ENCODE results near the gene GRID2. TPM values are rescaled to one million over a fixed set of nuclear protein-coding genes. Genes with fewer than 3 reads are reported as not detected.

Gene GRID2
- polyA plus RNA-seq, 1 donor: 0.57 TPM

DNA sequence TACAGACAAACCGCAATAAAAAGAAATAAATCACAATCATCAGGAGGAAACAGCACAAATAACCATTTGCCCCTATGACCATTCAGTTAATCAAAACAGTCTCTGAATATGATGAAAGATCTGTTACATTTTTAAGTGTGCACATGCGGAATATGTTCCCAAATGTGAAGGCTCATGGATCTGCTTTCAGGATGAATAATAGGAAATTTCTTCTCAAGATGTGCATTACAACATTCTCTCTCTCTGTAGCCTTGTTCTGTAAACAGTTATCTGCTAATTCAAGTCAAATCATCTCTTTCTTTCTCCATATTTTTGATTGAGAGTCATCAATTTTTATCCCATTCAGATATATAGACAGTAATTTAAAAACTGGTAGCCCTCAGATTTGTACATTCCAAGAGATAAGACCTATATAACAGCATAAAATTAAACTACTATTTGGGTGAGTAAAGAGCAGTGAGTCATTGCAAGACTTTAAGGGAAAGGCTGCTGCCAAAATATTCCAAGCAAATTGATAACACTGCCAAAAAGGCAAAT, 1090.8 kb downstream of the GRID2 start:
- H3K4me3 ChIP-seq (ENCODE audit: low read length): no peak overlapping the region
- no peak for DNase-seq
- no peaks in the 10 kb centered on the region for H3K4me1 ChIP-seq (ENCODE audit: control insufficient read depth, insufficient read depth, low read length)
- WGBS (ENCODE audit: insufficient coverage, low lambda C conversion rate): no CpG with 5 or more reads among the region's 2 CpGs
- H3K27ac ChIP-seq (ENCODE audit: low read length): no peak overlapping the region
- H3K27me3 ChIP-seq (ENCODE audit: control insufficient read depth, insufficient read depth, low read length): no peaks in the 10 kb centered on the region
- H3K9me3 ChIP-seq (ENCODE audit: control insufficient read depth, low read depth, low read length): no peaks in the 10 kb centered on the region
- H3K36me3 ChIP-seq (ENCODE audit: control insufficient read depth, insufficient read depth, low read length): no peaks in the 10 kb centered on the region

DNA sequence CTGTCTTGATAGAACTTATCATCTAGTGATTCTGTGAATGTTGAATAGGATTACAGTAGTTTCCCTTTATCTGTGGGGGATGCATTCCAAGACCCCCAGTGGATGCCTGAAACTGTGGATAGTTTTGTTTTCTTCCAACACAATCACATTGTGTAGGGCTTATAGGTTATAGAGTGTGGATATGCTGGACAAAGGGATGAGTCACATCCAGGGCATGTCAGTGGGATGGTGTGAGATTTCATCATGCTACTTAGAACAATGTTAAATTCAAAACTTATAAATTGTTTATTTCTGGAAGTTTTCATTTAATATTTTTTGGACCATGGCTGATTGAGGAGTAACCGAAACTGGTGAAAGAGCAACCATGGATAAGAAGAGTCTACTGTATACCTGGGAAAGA, 1092.5 kb downstream of the GRID2 start:
- no peak for DNase-seq
- no peaks in the 10 kb centered on the region for H3K4me1 ChIP-seq (ENCODE audit: control insufficient read depth, insufficient read depth, low read length)
- H3K9me3 ChIP-seq (ENCODE audit: control insufficient read depth, low read depth, low read length): no peaks in the 10 kb centered on the region
- H3K4me3 ChIP-seq (ENCODE audit: low read length): no peak overlapping the region
- no peaks in the 10 kb centered on the region for H3K27me3 ChIP-seq (ENCODE audit: control insufficient read depth, insufficient read depth, low read length)
- no peak overlapping the region for H3K27ac ChIP-seq (ENCODE audit: low read length)
- 100% methylated on average over 1 of the region's 1 CpG for WGBS (ENCODE audit: insufficient coverage, low lambda C conversion rate)
- H3K36me3 ChIP-seq (ENCODE audit: control insufficient read depth, insufficient read depth, low read length): no peaks in the 10 kb centered on the region

DNA sequence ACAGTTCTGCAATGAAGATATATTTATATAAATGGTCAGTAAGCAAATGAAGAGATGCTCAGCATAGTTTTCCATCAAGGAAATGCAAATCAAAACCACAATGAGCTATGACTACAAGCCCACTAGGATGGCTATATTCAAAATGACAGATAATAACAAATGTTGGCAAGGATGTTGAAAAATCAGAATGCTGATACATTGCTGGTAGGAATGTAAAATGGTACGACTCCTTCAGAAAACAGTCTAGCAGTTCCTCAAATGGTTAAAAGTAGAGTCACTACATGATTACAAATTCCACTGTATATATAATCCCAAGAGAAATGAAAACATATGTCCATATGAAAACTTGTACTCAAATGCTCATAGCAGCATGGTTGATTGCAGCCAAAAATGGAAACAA, 1099.8 kb downstream of the GRID2 start:
- DNase-seq: no peak

DNA sequence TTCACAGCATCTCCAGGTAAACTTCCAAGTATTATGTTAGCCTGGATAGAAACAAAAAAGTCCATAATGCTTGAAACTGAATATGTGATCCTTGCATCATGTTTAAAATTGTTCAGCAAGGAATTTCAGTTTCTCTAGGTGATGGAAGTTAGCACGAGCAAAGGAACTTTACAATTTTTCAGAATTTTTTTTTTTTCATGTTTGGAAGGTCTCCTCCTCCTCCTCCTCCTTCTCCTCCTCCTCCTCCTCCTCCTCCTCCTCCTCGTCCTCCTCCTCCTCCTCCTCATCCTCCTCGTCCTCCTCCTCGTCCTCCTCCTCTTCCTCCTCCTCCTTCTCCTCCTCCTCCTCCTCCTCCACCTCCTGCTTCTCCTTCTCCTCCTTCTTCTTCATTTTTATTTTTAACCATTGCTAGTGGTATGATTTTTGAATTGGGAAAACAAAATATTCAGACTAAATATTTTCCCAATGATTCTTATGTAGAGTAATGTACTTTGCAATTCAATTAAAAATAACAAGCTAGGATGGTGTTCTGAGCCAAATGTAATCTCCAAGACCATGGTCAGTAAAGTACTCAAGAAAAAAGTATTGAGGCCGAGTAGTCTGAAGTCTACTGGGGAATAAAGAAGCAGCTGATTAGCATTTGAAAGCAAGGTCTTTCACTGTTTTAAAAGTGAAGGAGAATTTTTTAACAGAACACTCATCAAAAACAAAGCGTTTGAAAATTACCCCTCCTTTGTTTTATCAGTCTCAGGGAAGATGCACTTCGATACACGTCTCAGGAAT, 1103.9 kb downstream of the GRID2 start:
- 77% methylated on average over 2 of the region's 8 CpGs for WGBS (ENCODE audit: insufficient coverage, low lambda C conversion rate)
- H3K27ac ChIP-seq (ENCODE audit: low read length): no peak overlapping the region
- no peaks in the 10 kb centered on the region for H3K36me3 ChIP-seq (ENCODE audit: control insufficient read depth, insufficient read depth, low read length)

More for the DNA sequence above, 1099.8 kb downstream of the GRID2 start:
- Histone ChIP-seq H3K27me3 (ENCODE audit: control insufficient read depth, insufficient read depth, low read length) (no peaks in the 10 kb centered on the region), H3K4me1 (ENCODE audit: control insufficient read depth, insufficient read depth, low read length) (no peaks in the 10 kb centered on the region), H3K27ac (ENCODE audit: low read length) (no peak overlapping the region), H3K9me3 (ENCODE audit: control insufficient read depth, low read depth, low read length) (no peaks in the 10 kb centered on the region), H3K4me3 (ENCODE audit: low read length) (no peak overlapping the region), H3K36me3 (ENCODE audit: control insufficient read depth, insufficient read depth, low read length) (no peaks in the 10 kb centered on the region)
- 80% methylated on average over 1 of the region's 1 CpG for WGBS (ENCODE audit: insufficient coverage, low lambda C conversion rate)

DNA sequence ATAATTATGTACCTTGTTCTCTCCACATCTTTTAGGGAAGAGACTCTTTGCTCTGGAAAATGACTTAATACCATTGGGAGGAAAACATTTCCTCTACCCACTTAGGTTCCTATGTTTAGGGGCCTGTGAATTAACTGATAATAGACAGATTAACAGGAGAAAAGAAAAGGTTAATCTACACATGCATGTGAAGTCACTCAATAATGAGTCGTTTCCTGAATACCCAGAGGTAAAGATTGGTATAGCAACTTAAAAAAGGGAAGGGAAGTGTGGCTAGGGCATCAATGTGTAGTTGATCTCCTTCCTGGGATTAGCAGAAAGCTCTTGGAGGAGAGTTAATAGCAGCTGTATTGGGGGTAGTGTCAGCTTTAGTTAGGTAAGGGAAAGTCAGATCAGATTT, 1105.3 kb downstream of the GRID2 start:
- Histone ChIP-seq H3K4me3 (ENCODE audit: low read length) (no peak overlapping the region), H3K27ac (ENCODE audit: low read length) (no peak overlapping the region), H3K4me1 (ENCODE audit: control insufficient read depth, insufficient read depth, low read length) (no peaks in the 10 kb centered on the region), H3K27me3 (ENCODE audit: control insufficient read depth, insufficient read depth, low read length) (no peaks in the 10 kb centered on the region), H3K9me3 (ENCODE audit: control insufficient read depth, low read depth, low read length) (no peaks in the 10 kb centered on the region), H3K36me3 (ENCODE audit: control insufficient read depth, insufficient read depth, low read length) (no peaks in the 10 kb centered on the region)
- DNase-seq: peak in 1 of 2 donors; percentile 5
- no CpG with 5 or more reads among the region's 1 CpG for WGBS (ENCODE audit: insufficient coverage, low lambda C conversion rate)

More for the DNA sequence above, 1103.9 kb downstream of the GRID2 start:
- Histone ChIP-seq H3K9me3 (ENCODE audit: control insufficient read depth, low read depth, low read length) (no peaks in the 10 kb centered on the region), H3K4me3 (ENCODE audit: low read length) (no peak overlapping the region), H3K4me1 (ENCODE audit: control insufficient read depth, insufficient read depth, low read length) (no peaks in the 10 kb centered on the region), H3K27me3 (ENCODE audit: control insufficient read depth, insufficient read depth, low read length) (no peaks in the 10 kb centered on the region)
- no peak for DNase-seq

DNA sequence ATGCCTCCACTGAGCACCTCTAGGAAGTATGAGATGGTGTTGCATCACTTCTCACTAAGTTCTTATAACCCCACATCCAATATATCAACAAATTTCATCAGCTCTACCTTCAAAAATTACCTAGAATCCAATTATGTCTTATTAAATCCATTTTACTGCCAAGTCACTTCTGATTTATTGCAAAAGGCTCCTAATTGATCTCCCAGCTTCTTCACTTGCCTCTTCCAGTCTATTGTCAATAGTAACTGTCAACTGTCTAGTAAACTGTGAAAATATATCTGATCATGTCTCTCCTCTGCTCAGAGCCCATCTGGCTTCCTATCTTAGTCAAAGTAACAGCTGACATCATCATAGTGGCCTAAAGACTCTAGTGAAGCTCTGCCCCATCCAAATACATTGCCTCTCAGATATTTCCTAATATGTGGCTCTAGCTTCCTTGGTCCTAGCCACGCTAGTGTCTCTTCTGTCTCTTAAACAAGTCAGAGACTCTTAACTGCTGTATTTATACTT, 1110.3 kb downstream of the GRID2 start:
- DNase-seq: no peak
- no peak overlapping the region for H3K4me3 ChIP-seq (ENCODE audit: low read length)
- H3K27ac ChIP-seq (ENCODE audit: low read length): no peak overlapping the region
- H3K36me3 ChIP-seq (ENCODE audit: control insufficient read depth, insufficient read depth, low read length): no peaks in the 10 kb centered on the region
- no CpG with 5 or more reads among the region's 1 CpG for WGBS (ENCODE audit: insufficient coverage, low lambda C conversion rate)
- H3K4me1 ChIP-seq (ENCODE audit: control insufficient read depth, insufficient read depth, low read length): no peaks in the 10 kb centered on the region
- H3K27me3 ChIP-seq (ENCODE audit: control insufficient read depth, insufficient read depth, low read length): no peaks in the 10 kb centered on the region
- H3K9me3 ChIP-seq (ENCODE audit: control insufficient read depth, low read depth, low read length): no peaks in the 10 kb centered on the region

DNA sequence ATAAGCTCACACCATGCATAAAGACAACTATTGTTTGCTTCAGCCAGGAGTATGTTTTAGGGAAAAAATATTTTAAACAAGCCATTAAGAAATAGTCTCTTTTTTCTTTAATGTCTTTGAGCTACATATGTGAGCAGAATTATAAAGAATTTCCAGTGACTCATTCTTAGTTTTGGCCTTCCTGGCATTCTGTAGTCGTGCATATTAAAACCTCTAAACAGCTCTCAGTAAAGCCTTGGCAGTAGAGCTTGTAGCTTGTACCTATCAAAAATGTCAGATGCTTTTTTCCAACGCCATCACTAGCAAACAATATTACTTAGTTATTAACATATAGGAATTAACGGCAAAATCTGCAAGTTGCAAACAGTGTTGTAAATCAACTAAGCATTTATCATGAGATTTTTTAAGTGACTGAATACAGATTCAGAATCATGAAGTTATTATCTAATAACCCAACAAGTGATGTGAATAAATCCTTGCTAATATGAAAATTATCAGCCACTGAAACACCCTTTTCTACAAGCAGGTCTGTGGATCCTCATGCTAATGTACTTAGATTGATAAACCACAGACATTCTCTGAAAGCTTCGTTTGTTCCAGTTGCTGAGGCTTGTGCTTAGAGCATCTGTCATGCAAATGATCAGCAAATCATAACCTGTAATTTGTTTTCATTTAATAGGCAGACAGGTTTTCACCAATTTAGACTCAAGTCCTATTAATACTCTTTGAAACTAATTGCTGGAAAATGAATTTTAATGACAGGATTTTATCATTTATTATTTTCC, 1112.8 kb downstream of the GRID2 start:
- DNase-seq: no peak
- no peak overlapping the region for H3K4me3 ChIP-seq (ENCODE audit: low read length)
- no peaks in the 10 kb centered on the region for H3K36me3 ChIP-seq (ENCODE audit: control insufficient read depth, insufficient read depth, low read length)
- H3K4me1 ChIP-seq (ENCODE audit: control insufficient read depth, insufficient read depth, low read length): no peaks in the 10 kb centered on the region
- no peaks in the 10 kb centered on the region for H3K9me3 ChIP-seq (ENCODE audit: control insufficient read depth, low read depth, low read length)
- H3K27me3 ChIP-seq (ENCODE audit: control insufficient read depth, insufficient read depth, low read length): no peaks in the 10 kb centered on the region
- no peak overlapping the region for H3K27ac ChIP-seq (ENCODE audit: low read length)
- 80% methylated on average over 2 of the region's 4 CpGs for WGBS (ENCODE audit: insufficient coverage, low lambda C conversion rate)

DNA sequence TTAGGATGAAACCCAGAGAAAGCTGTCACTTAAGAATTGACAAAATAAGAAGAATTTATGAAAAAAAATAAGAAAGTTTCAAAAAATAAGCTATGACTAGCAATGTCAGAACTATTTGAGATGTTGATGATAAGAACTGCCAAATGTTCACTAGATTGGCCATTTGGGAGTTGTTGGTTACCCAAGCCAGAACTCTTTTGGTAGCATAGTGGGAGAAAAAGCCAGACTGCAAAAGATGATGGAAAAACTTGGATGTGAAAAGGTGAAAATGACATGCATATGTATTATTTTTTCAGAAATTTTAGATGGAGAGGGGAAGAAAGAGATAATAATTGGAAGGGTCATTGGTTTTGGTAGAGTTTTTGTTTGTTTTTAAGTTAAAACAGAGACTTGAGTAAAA, 1127.6 kb downstream of the GRID2 start:
- no peak for DNase-seq
- Histone ChIP-seq H3K36me3 (ENCODE audit: control insufficient read depth, insufficient read depth, low read length) (no peaks in the 10 kb centered on the region), H3K27me3 (ENCODE audit: control insufficient read depth, insufficient read depth, low read length) (no peaks in the 10 kb centered on the region), H3K27ac (ENCODE audit: low read length) (no peak overlapping the region), H3K4me1 (ENCODE audit: control insufficient read depth, insufficient read depth, low read length) (no peaks in the 10 kb centered on the region), H3K9me3 (ENCODE audit: control insufficient read depth, low read depth, low read length) (no peaks in the 10 kb centered on the region), H3K4me3 (ENCODE audit: low read length) (no peak overlapping the region)

DNA sequence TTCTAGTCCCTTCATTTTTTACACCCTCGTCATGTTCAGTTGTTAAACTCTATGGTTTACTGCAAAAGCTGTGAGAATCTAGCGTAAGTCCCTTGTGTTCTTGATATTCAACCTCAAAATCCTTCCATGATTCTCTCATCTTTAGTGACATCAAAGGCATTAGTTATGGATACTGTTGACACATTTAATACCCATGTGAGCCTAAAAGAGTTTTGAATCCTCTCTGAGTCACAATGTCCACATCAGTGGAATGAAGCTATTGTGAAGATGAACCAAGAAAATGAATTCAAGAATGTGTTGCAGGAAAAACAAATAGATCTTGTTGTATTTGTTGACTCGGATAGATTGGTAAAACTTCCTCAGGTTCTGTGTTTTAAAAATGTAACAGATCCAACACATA, 1130.1 kb downstream of the GRID2 start:
- no peaks in the 10 kb centered on the region for H3K36me3 ChIP-seq (ENCODE audit: control insufficient read depth, insufficient read depth, low read length)
- H3K27me3 ChIP-seq (ENCODE audit: control insufficient read depth, insufficient read depth, low read length): no peaks in the 10 kb centered on the region
- 94% methylated on average over 2 of the region's 3 CpGs for WGBS (ENCODE audit: insufficient coverage, low lambda C conversion rate)
- H3K4me3 ChIP-seq (ENCODE audit: low read length): no peak overlapping the region
- DNase-seq: no peak
- no peaks in the 10 kb centered on the region for H3K4me1 ChIP-seq (ENCODE audit: control insufficient read depth, insufficient read depth, low read length)
- no peaks in the 10 kb centered on the region for H3K9me3 ChIP-seq (ENCODE audit: control insufficient read depth, low read depth, low read length)
- H3K27ac ChIP-seq (ENCODE audit: low read length): no peak overlapping the region

DNA sequence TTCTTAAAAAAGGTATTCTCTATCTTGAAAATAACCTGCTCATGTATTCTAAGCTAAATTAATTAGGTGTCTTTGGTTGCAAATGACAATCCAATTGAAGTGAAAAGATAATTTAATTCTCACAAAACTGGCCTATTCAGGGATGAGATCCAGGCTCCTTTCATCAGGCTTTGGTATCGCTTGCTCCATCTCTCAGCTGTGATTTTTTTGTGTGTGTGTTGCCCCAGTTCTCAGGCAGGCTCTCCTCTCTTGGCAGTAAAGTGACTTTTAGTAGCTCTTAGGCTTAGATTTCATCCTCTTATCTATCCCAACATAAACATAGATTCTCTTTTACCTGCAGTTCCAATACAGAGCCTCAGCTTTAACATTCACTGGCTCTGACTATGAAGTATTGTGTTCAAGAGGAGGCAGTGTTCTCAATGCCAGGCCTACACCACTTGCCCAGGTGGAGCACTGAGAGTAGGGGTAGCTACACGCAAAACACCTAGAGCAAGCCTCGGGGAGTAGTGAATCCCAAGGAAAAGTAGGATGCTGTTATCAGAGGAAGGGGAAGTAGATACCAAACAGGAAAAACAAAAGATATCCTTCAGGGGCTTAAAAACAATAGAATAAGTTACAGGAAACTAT, 1132.3 kb downstream of the GRID2 start:
- Histone ChIP-seq H3K4me3 (ENCODE audit: low read length) (no peak overlapping the region), H3K27ac (ENCODE audit: low read length) (no peak overlapping the region), H3K9me3 (ENCODE audit: control insufficient read depth, low read depth, low read length) (no peaks in the 10 kb centered on the region), H3K27me3 (ENCODE audit: control insufficient read depth, insufficient read depth, low read length) (no peaks in the 10 kb centered on the region), H3K36me3 (ENCODE audit: control insufficient read depth, insufficient read depth, low read length) (no peaks in the 10 kb centered on the region), H3K4me1 (ENCODE audit: control insufficient read depth, insufficient read depth, low read length) (no peaks in the 10 kb centered on the region)
- no peak for DNase-seq
- WGBS (ENCODE audit: insufficient coverage, low lambda C conversion rate): 79% methylated on average over 2 of the region's 3 CpGs

All from large intestine (tissue), 3 donors.